Gastroesophageal sphincter (tissue), 4 donors: ENCODE data around the gene LDB1. TPM values are rescaled to one million over a fixed set of nuclear protein-coding genes. Genes with fewer than 3 reads are reported as not detected.

Experiments used
- ATAC-seq: fragments of 150-250 bp; one replicate; pipeline ENCODE4 v1.9.1; 2016; ENCODE audit warnings: mild to moderate bottlenecking, moderate library complexity
- H3K27ac ChIP-seq, 4 donors: fragments of 200-600 bp; sonication (generic) in 3 of 4; 1 replicate in 3 of 4; 2 replicates in 1 of 4; pipeline ENCODE4 v1.5.1; 2016 to 2019
- H3K27me3 ChIP-seq: fragments of 200-600 bp; sonication (generic); one replicate; pipeline ENCODE4 v1.5.1; 2019
- H3K36me3 ChIP-seq, 2 donors: fragments of 200-600 bp; sonication (generic); one replicate each; pipeline ENCODE4 v1.5.1; 2019; ENCODE audit warnings: control low read depth in 1 of 2
- H3K4me1 ChIP-seq, 3 donors: fragments of 200-600 bp; sonication (generic); 1 replicate in 2 of 3; 2 replicates in 1 of 3; pipeline ENCODE4 v1.5.1; 2016 to 2019; ENCODE audit warnings: control low read depth in 2 of 3
- H3K4me3 ChIP-seq, 2 donors: fragments of 200-600 bp; sonication (generic); one replicate each; pipeline ENCODE4 v1.5.1; 2019; ENCODE audit warnings: mild to moderate bottlenecking in 1 of 2, moderate library complexity in 1 of 2
- H3K9me3 ChIP-seq, 3 donors: fragments of 200-600 bp; sonication (generic); one replicate each; pipeline ENCODE4 v1.5.1; 2017 to 2019; ENCODE audit warnings: control low read depth in 2 of 3
- CTCF ChIP-seq, 4 experiments: fragments of 200-600 bp in 2 of 4; fragments of 450-650 bp in 2 of 4; sonication (generic) in 1 of 4; IDR thresholded peaks; one replicate each; pipeline ENCODE4 v1.5.1; 2017 to 2019; ENCODE audit warnings: antibody characterized with exemption in 4 of 4, mild to moderate bottlenecking in 2 of 4, moderate library complexity in 2 of 4
- EP300 ChIP-seq: sonication (generic); formaldehyde crosslinking; IDR thresholded peaks from one replicate; pipeline ENCODE4 v1.6.1; 2017; ENCODE audit warnings: antibody characterized with exemption, mild to moderate bottlenecking
- POLR2A ChIP-seq, 2 donors: fragments of 450-650 bp; IDR thresholded peaks; one replicate each; pipeline ENCODE4 v1.6.1; 2017; ENCODE audit warnings: antibody characterized with exemption in 2 of 2, mild to moderate bottlenecking in 2 of 2, moderate library complexity in 1 of 2
- POLR2AphosphoS5 ChIP-seq: sonication (generic); formaldehyde crosslinking; IDR thresholded peaks from one replicate; pipeline ENCODE4 v1.6.1; 2017; ENCODE audit warnings: antibody characterized with exemption
- WGBS, 2 donors: methylation state at CpG; one replicate each; pipeline ENCODE4 v1.1.5; 2018; ENCODE audit warnings: low coverage in 1 of 2; 5-methylcytosine and 5-hydroxymethylcytosine counted together
- total RNA-seq, 4 donors: library from RNA; depleted of rRNA; stranded (reverse); fragments of >200 nt; gene quantifications; one replicate each; pipeline ENCODE4 v1.1.0, GENCODE V29; 2016

Gene LDB1
- total RNA-seq, 4 donors from 2014 or later = 43.7 to 92.0 (median 60.4) TPM

- TF ChIP-seq EP300 (no peak), CTCF (IDR thresholded peaks at IDR 0.05) (no peak), POLR2AphosphoS5 (no peak), POLR2A (IDR thresholded peaks at IDR 0.05) (no peak)
- Histone ChIP-seq H3K27ac (peak overlapping the region; percentile 98 to 99 (median 99)), H3K4me3 (peak overlapping the region; percentile 12 to 69), H3K36me3 (peaks cover 0 to 5% of the 10 kb centered on the region in 2 donors), H3K9me3 (no peaks in the 10 kb centered on the region), H3K27me3 (no peaks in the 10 kb centered on the region), H3K4me1 (peaks cover 5 to 86% (median 61%) of the 10 kb centered on the region in 3 donors)
- WGBS, 2 donors = 62 to 82% methylated on average over 1 of the region's 1 CpG
- no peak for ATAC-seq
Measured at GRCh38 chr10:102116656-102117055, 3.5 kb downstream of the LDB1 start.

- Histone ChIP-seq H3K4me1 (peaks cover 5 to 82% (median 57%) of the 10 kb centered on the region in 3 donors), H3K9me3 (no peaks in the 10 kb centered on the region), H3K27me3 (no peaks in the 10 kb centered on the region), H3K36me3 (peaks cover 0 to 14% of the 10 kb centered on the region in 2 donors), H3K27ac (peak overlapping the region; percentile 15 to 99 (median 98)), H3K4me3 (peak overlapping the region in 1 of 2 donors; percentile 69)
- no peak for TF ChIP-seq EP300
- TF ChIP-seq CTCF (IDR thresholded peaks at IDR 0.05) = no peak
- TF ChIP-seq POLR2A (IDR thresholded peaks at IDR 0.05) = no peak
- TF ChIP-seq POLR2AphosphoS5 = no peak
- no peak for ATAC-seq
- 0 to 2% methylated on average over 3 of the region's 3 CpGs for whole genome bisulfite sequencing, 2 donors
Measured at GRCh38 chr10:102115775-102116174, 4.4 kb downstream of the LDB1 start.

- ATAC-seq = peak; percentile 84
- no peaks in the 10 kb centered on the region for H3K27me3 ChIP-seq
- TF ChIP-seq POLR2A (IDR thresholded peaks at IDR 0.05) (peak in 1 of 2 donors; percentile 21), POLR2AphosphoS5 (peak; percentile 50), CTCF (IDR thresholded peaks at IDR 0.05) (peak in 1 of 4 experiments; percentile 15), EP300 (no peak)
- peak overlapping the region; percentile 39 to 99 (median 98) for H3K27ac ChIP-seq
- peak overlapping the region; percentile 69 to 73 for H3K4me3 ChIP-seq
- 0% methylated on average over 4 to 6 of the region's 23 CpGs for WGBS, 2 donors
- peaks cover 5 to 82% (median 57%) of the 10 kb centered on the region in 3 donors for H3K4me1 ChIP-seq
- H3K9me3 ChIP-seq = no peaks in the 10 kb centered on the region
- peaks cover 0 to 21% of the 10 kb centered on the region in 2 donors for H3K36me3 ChIP-seq
Measured at GRCh38 chr10:102114861-102115618, 5.1 kb downstream of the LDB1 start.

GRCh38 chr10:102113956-102114857, 6.0 kb downstream of the LDB1 start:
- peaks cover 0 to 30% of the 10 kb centered on the region in 2 donors for H3K36me3 ChIP-seq
- no peaks in the 10 kb centered on the region for H3K9me3 ChIP-seq
- peaks cover 5 to 80% (median 57%) of the 10 kb centered on the region in 3 donors for H3K4me1 ChIP-seq
- H3K27me3 ChIP-seq = no peaks in the 10 kb centered on the region
- peak overlapping the region; percentile 69 to 73 for H3K4me3 ChIP-seq
- 0% methylated on average over 10 of the region's 45 CpGs; no CpG with 5 or more reads in 1 of the 2 donors for WGBS, 2 donors
- no peak for TF ChIP-seq CTCF (IDR thresholded peaks at IDR 0.05)
- no peak for TF ChIP-seq POLR2AphosphoS5
- no peak for TF ChIP-seq POLR2A (IDR thresholded peaks at IDR 0.05)
- TF ChIP-seq EP300 = no peak
- no peak for ATAC-seq
- peak overlapping the region; percentile 39 to 99 (median 98) for H3K27ac ChIP-seq
